IPS DF 4.7 (cell line): Measurements from ENCODE around the gene EBLN1.
"Not testable (repeated sequence)": the region's sequence is repeated elsewhere in the genome, so short reads cannot be mapped to it uniquely, and the experiment has no call there.

Experiments used
- DNase-seq: peaks from one replicate; pipeline ENCODE4 v3.0.0-alpha.2; 2013; ENCODE audit warnings: low spot score; ENCODE audit errors: extremely low read depth

Gene EBLN1

GRCh38 chr10:22228167-22228938 is 10.5 kb upstream of the EBLN1 start:
- no peak for DNase-seq

- no peak for DNase-seq
Observed at GRCh38 chr10:22226599-22226998, 8.8 kb upstream of the EBLN1 start.

GRCh38 chr10:22222236-22223190 is 4.7 kb upstream of the EBLN1 start:
- no peak for DNase-seq

GRCh38 chr10:22219308-22219707 is 1.5 kb upstream of the EBLN1 start:
- DNase-seq = no peak

- no peak for DNase-seq
Observed at GRCh38 chr10:22218448-22218847, 633 bp upstream of the EBLN1 start.

GRCh38 chr10:22217084-22217483 is 731 bp downstream of the EBLN1 start:
- DNase-seq = not testable (repeated sequence)

- DNase-seq = no peak
Observed at GRCh38 chr10:22210267-22210666, 7.5 kb downstream of the EBLN1 start.

- DNase-seq = no peak
Observed at GRCh38 chr10:22193945-22194344, 23.9 kb downstream of the EBLN1 start.

GRCh38 chr10:22185586-22185985 is 32.2 kb downstream of the EBLN1 start:
- DNase-seq = no peak

GRCh38 chr10:22183771-22184461 is 33.9 kb downstream of the EBLN1 start:
- no peak for DNase-seq

GRCh38 chr10:22180724-22181123 is 37.1 kb downstream of the EBLN1 start:
- DNase-seq = no peak

- DNase-seq = no peak
Observed at GRCh38 chr10:22174442-22174841, 43.4 kb downstream of the EBLN1 start.

GRCh38 chr10:22171131-22171530 is 46.7 kb downstream of the EBLN1 start:
- no peak for DNase-seq

- DNase-seq = no peak
Observed at GRCh38 chr10:22170582-22170981, 47.2 kb downstream of the EBLN1 start.

GRCh38 chr10:22159979-22160378 is 57.8 kb downstream of the EBLN1 start:
- no peak for DNase-seq

- DNase-seq = no peak
Observed at GRCh38 chr10:22159180-22159579, 58.6 kb downstream of the EBLN1 start.
